GM19438 (cell line): ENCODE measurements around the gene MZT1.

Experiments
- ATAC-seq: cut with Tn5 transposase; IDR thresholded peaks from one replicate; pipeline ENCODE4 v1.9.1; 2021; ENCODE audit warnings: low read depth; ENCODE audit not compliant: unreplicated experiment

The MZT1 gene

GRCh38 chr13:72686766-72687165 is 40.7 kb downstream of the MZT1 start:
- ATAC-seq, result no peak

GRCh38 chr13:72680353-72680752 is 47.1 kb downstream of the MZT1 start:
- ATAC-seq, result no peak

- no peak for ATAC-seq
These were observed 49.1 kb downstream of the MZT1 start for GRCh38 chr13:72678312-72678711.

- ATAC-seq, result no peak
These were observed 50.0 kb downstream of the MZT1 start for GRCh38 chr13:72677431-72677830.

GRCh38 chr13:72666391-72666790 is 61.0 kb downstream of the MZT1 start:
- no peak for ATAC-seq

GRCh38 chr13:72662548-72662947 is 64.9 kb downstream of the MZT1 start:
- no peak for ATAC-seq
